NCI-H82 (cell line): ENCODE results near the gene NHLH1.

Experiments used
- DNase-seq: peaks from one replicate; lab custom pipeline; 2025; lab: John Stamatoyannopoulos, UW

Gene NHLH1

GRCh38 chr1:160359559-160360226 is 7.2 kb upstream of the NHLH1 start:
- DNase-seq = peak; percentile 17

- peak; percentile 27 for DNase-seq
Measured at GRCh38 chr1:160360227-160360695, 6.6 kb upstream of the NHLH1 start.

- no peak for DNase-seq
Measured at GRCh38 chr1:160361199-160361598, 5.7 kb upstream of the NHLH1 start.

GRCh38 chr1:160361814-160362167 is 5.1 kb upstream of the NHLH1 start:
- peak; percentile 60 for DNase-seq

- peak; percentile 100 for DNase-seq
Measured at GRCh38 chr1:160362168-160362957, 4.5 kb upstream of the NHLH1 start.

- DNase-seq = peak; percentile 88
Measured at GRCh38 chr1:160363010-160363409, 3.9 kb upstream of the NHLH1 start.

- peak; percentile 75 for DNase-seq
Measured at GRCh38 chr1:160363951-160364735, 2.7 kb upstream of the NHLH1 start.

GRCh38 chr1:160365325-160365724 is 1.5 kb upstream of the NHLH1 start:
- DNase-seq = peak; percentile 69

GRCh38 chr1:160367516-160367900 is 637 bp downstream of the NHLH1 start:
- DNase-seq = peak; percentile 69

GRCh38 chr1:160367934-160368923 is 1.4 kb downstream of the NHLH1 start:
- peak; percentile 83 for DNase-seq

- no peak for DNase-seq
Measured at GRCh38 chr1:160369087-160369486, 2.2 kb downstream of the NHLH1 start.

GRCh38 chr1:160370561-160371345 is 3.9 kb downstream of the NHLH1 start:
- DNase-seq = peak; percentile 82

GRCh38 chr1:160371346-160371631 is 4.4 kb downstream of the NHLH1 start:
- DNase-seq = peak; percentile 71

- DNase-seq = peak; percentile 40
Measured at GRCh38 chr1:160371756-160372155, 4.9 kb downstream of the NHLH1 start.

- peak; percentile 41 for DNase-seq
Measured at GRCh38 chr1:160373696-160374095, 6.8 kb downstream of the NHLH1 start.

- DNase-seq = peak; percentile 98
Measured at GRCh38 chr1:160374306-160375110, 7.6 kb downstream of the NHLH1 start.

- peak; percentile 73 for DNase-seq
Measured at GRCh38 chr1:160375788-160376524, 9.1 kb downstream of the NHLH1 start.

GRCh38 chr1:160376525-160377131 is 9.8 kb downstream of the NHLH1 start:
- peak; percentile 95 for DNase-seq
